Rectal smooth muscle tissue (tissue), 1 donor: ENCODE measurements around the gene PDE2A.

Source experiments
- H3K27ac ChIP-seq: one replicate; pipeline ENCODE4 v1.7.0; 2013; ENCODE audit warnings: low read depth, low read length, inconsistent platforms
- H3K27me3 ChIP-seq: one replicate; pipeline ENCODE4 v1.7.0; 2013; ENCODE audit warnings: low read length; ENCODE audit not compliant: control insufficient read depth, insufficient read depth
- H3K36me3 ChIP-seq: one replicate; pipeline ENCODE4 v1.7.0; 2013; ENCODE audit warnings: low read length; ENCODE audit not compliant: control insufficient read depth, insufficient read depth
- H3K4me1 ChIP-seq: one replicate; pipeline ENCODE4 v1.7.0; 2013; ENCODE audit warnings: low read length; ENCODE audit not compliant: control insufficient read depth, insufficient read depth
- H3K4me3 ChIP-seq: one replicate; pipeline ENCODE4 v1.7.0; 2013; ENCODE audit warnings: low read length
- H3K9ac ChIP-seq: one replicate; pipeline ENCODE4 v1.7.0; 2013; ENCODE audit warnings: low read length

The PDE2A gene

GRCh38 chr11:72676861-72677341, 2.7 kb upstream of the PDE2A start:
- Histone ChIP-seq H3K4me3 (no peak overlapping the region), H3K27ac (no peak overlapping the region), H3K36me3 (no peaks in the 10 kb centered on the region), H3K4me1 (no peaks in the 10 kb centered on the region), H3K27me3 (peaks cover 20% of the 10 kb centered on the region), H3K9ac (no peak overlapping the region)

DNA sequence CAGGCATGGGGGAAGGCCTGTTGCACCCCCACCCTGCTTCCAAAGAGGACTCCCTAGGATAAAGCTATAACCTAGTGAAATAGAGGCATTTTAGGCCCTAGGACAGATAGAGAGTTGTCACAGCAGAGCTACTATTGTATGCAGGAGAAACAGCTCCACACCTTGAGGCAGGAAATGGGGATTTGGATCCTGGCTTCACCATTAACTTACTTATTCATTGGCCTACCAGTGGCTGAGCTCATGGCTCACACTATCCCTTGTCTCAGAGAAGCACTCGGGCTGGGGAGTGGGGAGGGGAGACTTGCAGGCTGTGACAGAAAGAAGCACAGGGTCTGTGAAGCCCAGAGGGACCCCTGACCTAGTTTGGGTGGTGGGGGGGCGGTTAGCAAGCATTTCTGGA, 999 bp upstream of the PDE2A start:
- Histone ChIP-seq H3K9ac (no peak overlapping the region), H3K4me3 (no peak overlapping the region), H3K36me3 (no peaks in the 10 kb centered on the region), H3K27me3 (peaks cover 20% of the 10 kb centered on the region), H3K4me1 (no peaks in the 10 kb centered on the region), H3K27ac (no peak overlapping the region)

- H3K27me3 ChIP-seq, result peaks cover 25% of the 10 kb centered on the region
- H3K9ac ChIP-seq, result no peak overlapping the region
- no peaks in the 10 kb centered on the region for H3K4me1 ChIP-seq
- no peaks in the 10 kb centered on the region for H3K36me3 ChIP-seq
- H3K27ac ChIP-seq, result no peak overlapping the region
- no peak overlapping the region for H3K4me3 ChIP-seq
Measured at GRCh38 chr11:72673284-72673942, 809 bp downstream of the PDE2A start.

- Histone ChIP-seq H3K4me1 (no peaks in the 10 kb centered on the region), H3K27ac (no peak overlapping the region), H3K9ac (no peak overlapping the region), H3K36me3 (no peaks in the 10 kb centered on the region), H3K4me3 (no peak overlapping the region), H3K27me3 (peaks cover 22% of the 10 kb centered on the region)
Measured at GRCh38 chr11:72672597-72673238, 1.5 kb downstream of the PDE2A start.

- Histone ChIP-seq H3K36me3 (no peaks in the 10 kb centered on the region), H3K27ac (no peak overlapping the region), H3K4me3 (no peak overlapping the region), H3K9ac (no peak overlapping the region), H3K4me1 (no peaks in the 10 kb centered on the region), H3K27me3 (peaks cover 22% of the 10 kb centered on the region)
Measured at GRCh38 chr11:72671152-72672099, 2.8 kb downstream of the PDE2A start.

DNA sequence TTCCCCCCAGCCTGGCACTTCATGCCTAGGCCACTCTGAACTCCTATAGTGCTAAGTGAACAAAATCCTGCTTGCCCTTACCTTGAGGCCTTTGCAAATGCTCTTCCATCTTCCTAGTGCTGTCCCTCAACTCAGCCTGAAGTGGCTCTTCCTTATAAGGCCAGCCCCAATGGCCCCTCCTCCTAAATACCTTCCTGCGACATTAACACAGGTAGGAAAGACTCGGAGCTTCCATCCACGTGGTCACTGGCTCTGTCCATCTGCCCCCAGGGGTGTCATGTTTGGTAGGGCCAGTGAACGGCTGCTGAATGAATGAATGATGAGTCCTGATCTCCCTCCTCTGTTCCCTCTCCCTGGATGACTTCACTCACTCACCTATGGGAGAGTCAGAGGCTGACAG, 4.2 kb downstream of the PDE2A start:
- Histone ChIP-seq H3K4me1 (no peaks in the 10 kb centered on the region), H3K27me3 (peaks cover 18% of the 10 kb centered on the region), H3K9ac (no peak overlapping the region), H3K4me3 (no peak overlapping the region), H3K27ac (no peak overlapping the region), H3K36me3 (no peaks in the 10 kb centered on the region)

GRCh38 chr11:72669527-72669926, 4.7 kb downstream of the PDE2A start:
- Histone ChIP-seq H3K27ac (no peak overlapping the region), H3K9ac (no peak overlapping the region), H3K27me3 (peaks cover 17% of the 10 kb centered on the region), H3K4me1 (no peaks in the 10 kb centered on the region), H3K36me3 (no peaks in the 10 kb centered on the region), H3K4me3 (no peak overlapping the region)

DNA sequence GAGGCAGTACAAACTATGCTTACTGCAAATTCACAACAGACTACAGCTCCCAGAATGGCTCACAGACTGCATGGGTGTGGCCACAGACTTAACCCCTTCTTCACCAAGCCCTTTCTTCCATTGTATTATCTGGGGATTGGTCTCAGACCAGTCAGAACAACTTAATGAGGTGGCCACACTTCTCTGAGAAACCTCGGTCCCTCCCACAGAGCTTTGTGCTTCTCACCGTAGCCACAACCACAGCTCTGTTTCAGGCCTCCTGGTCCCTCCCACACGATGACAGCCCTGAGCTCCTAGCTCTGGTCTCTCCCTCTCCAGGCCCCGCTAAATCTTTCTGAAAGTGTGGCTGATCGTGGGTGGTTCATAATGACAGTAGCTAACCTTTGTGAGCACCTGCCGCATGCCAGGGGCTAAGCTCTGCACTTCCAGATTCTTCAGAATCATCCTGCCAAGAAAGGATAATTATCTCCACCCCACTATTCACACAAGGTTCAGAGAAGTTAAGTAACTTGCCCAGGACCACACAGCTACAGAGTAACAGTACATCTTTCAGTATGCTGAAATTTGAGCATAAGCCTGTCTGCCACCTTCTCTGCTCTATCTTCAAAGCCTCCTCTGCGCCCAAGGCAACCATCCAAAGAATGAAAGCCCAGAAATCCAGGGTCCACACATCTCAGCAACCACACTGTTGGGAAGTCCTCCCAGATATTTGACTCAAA, 5.4 kb downstream of the PDE2A start:
- no peak overlapping the region for H3K9ac ChIP-seq
- H3K36me3 ChIP-seq, result no peaks in the 10 kb centered on the region
- H3K27me3 ChIP-seq, result peaks cover 12% of the 10 kb centered on the region
- no peaks in the 10 kb centered on the region for H3K4me1 ChIP-seq
- no peak overlapping the region for H3K4me3 ChIP-seq
- H3K27ac ChIP-seq, result no peak overlapping the region

DNA sequence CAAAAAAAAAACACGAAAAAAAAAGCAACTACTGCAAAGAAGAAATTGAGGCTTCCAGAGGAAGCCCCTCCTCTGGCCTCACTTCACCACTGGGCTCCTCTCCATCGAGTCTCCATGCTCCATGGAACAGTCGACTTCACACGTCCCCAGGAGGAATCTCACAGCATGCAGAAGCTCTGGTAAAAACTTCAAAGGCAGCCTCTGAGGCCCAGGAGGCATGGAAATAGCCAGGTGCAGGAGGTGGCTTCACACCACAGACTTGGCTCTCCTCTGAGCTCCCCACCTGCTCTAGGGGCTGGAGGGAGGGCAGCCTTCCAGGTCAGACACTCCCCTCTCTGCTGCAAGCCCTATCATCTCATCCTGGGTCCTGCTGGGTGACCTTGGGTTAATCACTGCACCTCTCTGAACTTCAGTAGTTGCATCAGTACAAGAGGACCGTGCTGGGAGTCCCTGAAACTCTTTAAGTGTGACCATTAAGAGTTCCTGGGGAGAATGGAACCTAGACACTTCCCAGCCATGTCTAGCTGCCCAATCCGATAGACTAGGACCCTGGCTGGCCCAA, 8.2 kb downstream of the PDE2A start:
- Histone ChIP-seq H3K36me3 (no peaks in the 10 kb centered on the region), H3K4me1 (no peaks in the 10 kb centered on the region), H3K27ac (no peak overlapping the region), H3K4me3 (no peak overlapping the region), H3K27me3 (peaks cover 7% of the 10 kb centered on the region), H3K9ac (no peak overlapping the region)

DNA sequence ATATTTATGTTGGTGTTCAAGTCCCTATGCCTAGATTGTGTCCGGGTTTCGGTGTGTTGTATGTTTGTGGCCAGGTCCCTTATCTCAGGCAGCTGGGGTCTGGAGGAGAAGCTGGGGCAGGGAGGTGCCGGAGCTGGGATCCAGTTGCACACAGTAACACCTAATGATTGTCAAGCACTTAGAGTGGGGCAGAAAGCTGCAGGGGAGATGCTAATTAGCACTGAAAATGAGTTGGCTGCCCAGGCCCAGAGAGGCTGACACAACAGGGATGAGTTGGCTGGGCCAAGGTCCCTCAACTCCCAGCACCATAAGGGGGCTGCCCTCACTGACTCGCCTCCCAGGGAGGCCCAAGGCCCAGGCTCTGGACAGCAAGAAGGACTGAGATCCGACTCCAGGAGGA, 12.2 kb downstream of the PDE2A start:
- H3K9ac ChIP-seq, result no peak overlapping the region
- H3K27me3 ChIP-seq, result peaks cover 2% of the 10 kb centered on the region
- no peaks in the 10 kb centered on the region for H3K36me3 ChIP-seq
- no peak overlapping the region for H3K4me3 ChIP-seq
- H3K4me1 ChIP-seq, result no peaks in the 10 kb centered on the region
- H3K27ac ChIP-seq, result no peak overlapping the region

GRCh38 chr11:72661486-72661885, 12.7 kb downstream of the PDE2A start:
- peaks cover 2% of the 10 kb centered on the region for H3K27me3 ChIP-seq
- H3K36me3 ChIP-seq, result no peaks in the 10 kb centered on the region
- no peaks in the 10 kb centered on the region for H3K4me1 ChIP-seq
- no peak overlapping the region for H3K27ac ChIP-seq
- no peak overlapping the region for H3K4me3 ChIP-seq
- no peak overlapping the region for H3K9ac ChIP-seq
